Epidermal melanocyte (primary cell): ENCODE results near the gene ATP6V0E1.
"Not testable (repeated sequence)": the region's sequence is repeated elsewhere in the genome, so short reads cannot be mapped to it uniquely, and the experiment has no call there.

Source experiments
- DNase-seq: peaks from one replicate; pipeline ENCODE4 v3.0.0; 2011; ENCODE audit warnings: low spot score; ENCODE audit not compliant: insufficient read length

The ATP6V0E1 gene

GRCh38 chr5:173075137-173075843, 91.7 kb downstream of the ATP6V0E1 start:
- no peak for DNase-seq

GRCh38 chr5:173075970-173076369, 92.4 kb downstream of the ATP6V0E1 start:
- DNase-seq = no peak

DNA sequence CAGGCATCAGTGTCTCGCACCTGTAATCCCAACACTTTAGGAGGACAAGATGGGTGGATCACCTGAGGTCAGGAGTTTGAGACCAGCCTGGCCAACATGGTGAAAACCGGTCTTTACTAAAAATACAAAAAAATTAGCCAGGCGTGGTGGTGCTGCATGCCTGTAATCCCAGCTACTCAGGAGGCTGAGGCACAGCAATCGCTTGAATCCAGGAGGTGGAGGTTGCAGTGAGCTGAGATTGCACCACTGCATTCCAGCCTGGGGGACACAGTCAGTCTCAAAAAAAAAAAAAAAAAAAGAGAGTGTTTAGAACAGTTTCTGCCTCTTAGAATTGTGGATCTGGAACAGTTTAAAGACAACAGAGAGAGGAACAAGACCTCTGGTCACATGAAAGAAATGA, 92.9 kb downstream of the ATP6V0E1 start:
- DNase-seq = not testable (repeated sequence)

- DNase-seq = no peak
These were observed 95.3 kb downstream of the ATP6V0E1 start for GRCh38 chr5:173078878-173079277.
